ENCODE data around the gene FAM83B.

DNA sequence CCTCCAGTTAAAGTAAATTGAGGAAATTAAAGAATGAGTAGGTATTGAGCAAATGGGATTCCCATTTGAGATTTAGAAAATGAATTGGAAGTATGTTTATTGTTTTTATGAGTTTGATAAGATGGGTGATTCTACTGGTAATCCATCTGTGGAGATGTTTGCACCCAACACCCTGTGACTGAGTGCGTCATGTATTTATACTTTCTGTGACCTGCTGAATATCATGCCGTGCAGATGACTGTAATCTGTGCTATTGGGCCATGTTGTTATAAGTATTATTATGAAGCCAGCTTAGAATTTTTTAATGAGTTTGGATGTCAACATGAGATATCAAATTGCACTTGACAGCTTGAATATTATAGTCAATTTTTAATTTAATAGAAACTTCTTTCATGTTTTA is 17.7 kb downstream of the FAM83B start:
- TF ChIP-seq, protein P1, sequence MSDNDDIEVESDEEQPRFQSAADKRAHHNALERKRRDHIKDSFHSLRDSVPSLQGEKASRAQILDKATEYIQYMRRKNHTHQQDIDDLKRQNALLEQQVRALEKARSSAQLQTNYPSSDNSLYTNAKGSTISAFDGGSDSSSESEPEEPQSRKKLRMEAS (IDR thresholded peaks at IDR 0.05): no peak
- no peak for TF ChIP-seq EP300 (IDR thresholded peaks at IDR 0.05; ENCODE audit: borderline replicate concordance)
- TF ChIP-seq YY1 (IDR thresholded peaks at IDR 0.05; ENCODE audit: low read depth): no peak
- no peak for TF ChIP-seq TAF1 (IDR thresholded peaks at IDR 0.05; ENCODE audit: low read depth)
- TF ChIP-seq EGR1 (IDR thresholded peaks at IDR 0.05): no peak
- TF ChIP-seq, protein P2, sequence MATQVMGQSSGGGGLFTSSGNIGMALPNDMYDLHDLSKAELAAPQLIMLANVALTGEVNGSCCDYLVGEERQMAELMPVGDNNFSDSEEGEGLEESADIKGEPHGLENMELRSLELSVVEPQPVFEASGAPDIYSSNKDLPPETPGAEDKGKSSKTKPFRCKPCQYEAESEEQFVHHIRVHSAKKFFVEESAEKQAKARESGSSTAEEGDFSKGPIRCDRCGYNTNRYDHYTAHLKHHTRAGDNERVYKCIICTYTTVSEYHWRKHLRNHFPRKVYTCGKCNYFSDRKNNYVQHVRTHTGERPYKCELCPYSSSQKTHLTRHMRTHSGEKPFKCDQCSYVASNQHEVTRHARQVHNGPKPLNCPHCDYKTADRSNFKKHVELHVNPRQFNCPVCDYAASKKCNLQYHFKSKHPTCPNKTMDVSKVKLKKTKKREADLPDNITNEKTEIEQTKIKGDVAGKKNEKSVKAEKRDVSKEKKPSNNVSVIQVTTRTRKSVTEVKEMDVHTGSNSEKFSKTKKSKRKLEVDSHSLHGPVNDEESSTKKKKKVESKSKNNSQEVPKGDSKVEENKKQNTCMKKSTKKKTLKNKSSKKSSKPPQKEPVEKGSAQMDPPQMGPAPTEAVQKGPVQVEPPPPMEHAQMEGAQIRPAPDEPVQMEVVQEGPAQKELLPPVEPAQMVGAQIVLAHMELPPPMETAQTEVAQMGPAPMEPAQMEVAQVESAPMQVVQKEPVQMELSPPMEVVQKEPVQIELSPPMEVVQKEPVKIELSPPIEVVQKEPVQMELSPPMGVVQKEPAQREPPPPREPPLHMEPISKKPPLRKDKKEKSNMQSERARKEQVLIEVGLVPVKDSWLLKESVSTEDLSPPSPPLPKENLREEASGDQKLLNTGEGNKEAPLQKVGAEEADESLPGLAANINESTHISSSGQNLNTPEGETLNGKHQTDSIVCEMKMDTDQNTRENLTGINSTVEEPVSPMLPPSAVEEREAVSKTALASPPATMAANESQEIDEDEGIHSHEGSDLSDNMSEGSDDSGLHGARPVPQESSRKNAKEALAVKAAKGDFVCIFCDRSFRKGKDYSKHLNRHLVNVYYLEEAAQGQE (IDR thresholded peaks at IDR 0.05; ENCODE audit: low read depth): no peak
